HCT116 (cell line): ENCODE data around the gene LGMN. TPM values are rescaled to one million over a fixed set of nuclear protein-coding genes. Genes with fewer than 3 reads are reported as not detected.

Experiments
- ATAC-seq: fragments of 200-7000 bp; cut with Tn5 transposase; 2 replicates; pipeline ENCODE4 v1.9.1; 2020; ENCODE audit warnings: mild to moderate bottlenecking, moderate library complexity
- BruUV-seq: library from RNA; stranded (reverse); fragments of 400-500 nt; replicated peaks from 2 replicates; lab custom pipeline; 2021; lab: Mats Ljungman, UMichigan
- CTCF ChIA-PET: fragments of 300-600 bp; sonication (Branson Sonifier 250); formaldehyde crosslinking; loops from one replicate; lab custom pipeline; 2021; ENCODE audit warnings: antibody characterized with exemption; lab: Charles Lee
- POLR2A ChIA-PET: fragments of 300-600, 350-600 bp; sonication (Branson Sonifier 250); formaldehyde crosslinking; loops from one replicate; lab custom pipeline; 2021; ENCODE audit warnings: antibody characterized with exemption; lab: Charles Lee
- RAD21 ChIA-PET, 2 experiments: fragments of 300-600 bp; sonication (Branson Sonifier 250); formaldehyde crosslinking; loops; one replicate each; lab custom pipeline; 2023; ENCODE audit warnings: low total read pairs in 2 of 2; ENCODE audit not compliant: uncharacterized antibody in 2 of 2, unreplicated experiment in 2 of 2, low non-redundant PET in 1 of 2; lab: Charles Lee
- DNase-seq: peaks from one replicate; pipeline ENCODE4 v3.0.0-alpha.2; 2010; ENCODE audit warnings: low read depth, low spot score
- H2AFZ ChIP-seq: fragments of 200-600 bp; shearing (Covaris generic), sonication (generic); 2 replicates; pipeline ENCODE4 v1.6.1; 2017; ENCODE audit warnings: low read depth, mixed run types, mixed read lengths, antibody characterized with exemption, low read length; ENCODE audit not compliant: poor library complexity, severe bottlenecking
- H3K27ac ChIP-seq: 2 replicates; pipeline ENCODE4 v1.5.1; 2012; ENCODE audit warnings: low read depth, low read length
- H3K27me3 ChIP-seq: fragments of 200-600 bp; sonication (generic); 2 replicates; pipeline ENCODE4 v1.6.1; 2016; ENCODE audit warnings: mixed run types, low read length, mixed read lengths; ENCODE audit not compliant: insufficient read depth
- H3K36me3 ChIP-seq, 2 experiments: fragments of 200-500 bp in 1 of 2; fragments of 200-600 bp in 1 of 2; sonication (Bioruptor generic) in 1 of 2; sonication (generic) in 1 of 2; 2 replicates each; pipeline versions ENCODE4 v1.5.1 to v1.6.1; 2014 to 2016; ENCODE audit warnings: low read length in 2 of 2, inconsistent platforms in 1 of 2, mixed read lengths in 1 of 2, mixed run types in 1 of 2; ENCODE audit not compliant: insufficient read depth in 2 of 2, control insufficient read depth in 1 of 2
- H3K4me1 ChIP-seq, 2 experiments: fragments of 200-600 bp in 1 of 2; sonication (generic) in 1 of 2; 2 replicates each; pipeline versions ENCODE4 v1.5.1 to v1.6.1; 2012 to 2017; ENCODE audit warnings: low read length in 2 of 2, inconsistent platforms in 1 of 2, mild to moderate bottlenecking in 1 of 2, mixed read lengths in 1 of 2, mixed run types in 1 of 2, moderate library complexity in 1 of 2; ENCODE audit not compliant: insufficient read depth in 2 of 2, control insufficient read depth in 1 of 2
- H3K4me2 ChIP-seq: fragments of 200-600 bp; sonication (generic); 2 replicates; pipeline ENCODE4 v1.6.1; 2017; ENCODE audit warnings: mixed run types, low read length, mixed read lengths
- H3K4me3 ChIP-seq, 2 experiments: fragments of 200-600 bp in 1 of 2; sonication (generic) in 1 of 2; replicated peaks in 1 of 2; 2 replicates each; pipeline ENCODE4 v1.5.1; 2011 to 2016; ENCODE audit warnings: low read length in 2 of 2, control low read depth in 1 of 2, low read depth in 1 of 2, mild to moderate bottlenecking in 1 of 2, mixed read lengths in 1 of 2, mixed run types in 1 of 2
- H3K79me2 ChIP-seq: fragments of 200-600 bp; sonication (generic); 2 replicates; pipeline ENCODE4 v1.6.1; 2017; ENCODE audit warnings: mild to moderate bottlenecking, mixed run types, low read length, moderate library complexity, mixed read lengths; ENCODE audit not compliant: insufficient read depth
- H3K9ac ChIP-seq: fragments of 200-600 bp; sonication (generic); 2 replicates; pipeline ENCODE4 v1.6.1; 2016; ENCODE audit warnings: low read length, mixed read lengths
- H3K9me2 ChIP-seq: fragments of 200-600 bp; sonication (generic), shearing (Covaris generic); 2 replicates; pipeline ENCODE4 v1.6.1; 2017; ENCODE audit warnings: mixed run types, mild to moderate bottlenecking, moderate library complexity; ENCODE audit not compliant: insufficient read depth
- H3K9me3 ChIP-seq, 2 experiments: fragments of 200-500 bp in 1 of 2; fragments of 200-600 bp in 1 of 2; sonication (Bioruptor generic) in 1 of 2; sonication (generic) in 1 of 2; 2 replicates each; pipeline ENCODE4 v1.6.1; 2014 to 2017; ENCODE audit warnings: low read length in 2 of 2, mixed read lengths in 2 of 2, inconsistent platforms in 1 of 2, low read depth in 1 of 2, mild to moderate bottlenecking in 1 of 2, mixed run types in 1 of 2, moderate library complexity in 1 of 2; ENCODE audit not compliant: control insufficient read depth in 1 of 2, insufficient read depth in 1 of 2
- H4K20me1 ChIP-seq: fragments of 200-600 bp; sonication (generic), shearing (Covaris generic); 2 replicates; pipeline ENCODE4 v1.6.1; 2017; ENCODE audit warnings: mixed run types, mild to moderate bottlenecking, moderate library complexity; ENCODE audit not compliant: insufficient read depth
- CTCF ChIP-seq, 3 experiments: fragments of 200-600 bp in 1 of 3; sonication (generic) in 1 of 3; IDR thresholded peaks in 2 of 3; conservative IDR thresholded peaks in 1 of 3; 2 replicates each; pipeline ENCODE4 v1.5.1; 2012 to 2017; ENCODE audit warnings: low read depth in 2 of 3, low read length in 2 of 3, antibody characterized with exemption in 1 of 3, borderline replicate concordance in 1 of 3, control low read depth in 1 of 3, mild to moderate bottlenecking in 1 of 3, mixed read lengths in 1 of 3, mixed run types in 1 of 3, moderate library complexity in 1 of 3; ENCODE audit not compliant: insufficient read depth in 1 of 3
- EGR1 ChIP-seq: IDR thresholded peaks from 2 replicates; pipeline ENCODE4 v1.6.1; 2012; ENCODE audit warnings: low read depth
- ELF1 ChIP-seq: IDR thresholded peaks from 2 replicates; pipeline ENCODE4 v1.6.1; 2012; ENCODE audit warnings: low read depth, borderline replicate concordance
- MAX ChIP-seq: IDR thresholded peaks from 2 replicates; pipeline ENCODE4 v1.6.1; 2012
- SP1 ChIP-seq: IDR thresholded peaks from 2 replicates; pipeline ENCODE4 v1.6.1; 2012; ENCODE audit warnings: low read depth
- TCF7L2 ChIP-seq: IDR thresholded peaks from 2 replicates; pipeline ENCODE4 v1.7.0; 2011; ENCODE audit warnings: borderline replicate concordance, inconsistent platforms; ENCODE audit not compliant: insufficient read depth, insufficient read length; ENCODE audit errors: extremely low read depth
- ZFX ChIP-seq: fragments of 450-650 bp; IDR thresholded peaks from 2 replicates; pipeline ENCODE4 v1.6.1; 2017
- intact Hi-C: fragments of 100-400 bp; cut with micrococcal nuclease; formaldehyde crosslinking; loops from 2 replicates; pipeline ENCODE4 v1.10.0; 2022
- total RNA-seq: library from RNA; stranded (reverse); gene quantifications from one replicate; pipeline ENCODE4 v1.2.1, GENCODE V29; 2021; ENCODE audit not compliant: unreplicated experiment

LGMN gene
- total RNA-seq, 1 experiment from 2014 or later: 44.9 TPM

DNA sequence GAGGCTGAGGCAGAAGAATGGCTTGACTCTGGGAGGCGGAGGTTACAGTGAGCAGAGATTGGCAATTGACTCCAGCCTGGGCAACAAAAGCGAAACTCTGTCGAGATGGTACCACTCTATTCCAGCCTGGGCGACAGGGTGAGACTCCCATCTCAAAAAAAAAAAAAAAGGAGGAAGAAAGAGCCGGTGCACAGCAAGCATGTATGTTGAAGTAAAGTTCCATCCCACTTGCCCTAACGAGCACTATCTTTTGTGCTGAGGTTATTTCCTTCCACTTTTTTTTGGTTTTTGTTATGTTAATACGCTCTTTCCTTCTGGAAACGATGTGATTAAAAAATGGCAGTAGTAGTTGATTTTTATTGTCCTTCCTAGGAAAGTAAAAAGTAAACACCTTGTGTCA, 26.1 kb upstream of the LGMN start (continued):
- TF ChIP-seq CTCF (IDR thresholded peaks at IDR 0.05 in 2 of 3, conservative IDR thresholded peaks at IDR 0.05 in 1 of 3; ENCODE audit: borderline replicate concordance in 1 of 3, insufficient read depth in 1 of 3, low read depth in 2 of 3, low read length in 2 of 3) (no peak), EGR1 (no peak), TCF7L2 (no peak), SP1 (no peak), ELF1 (no peak)

DNA sequence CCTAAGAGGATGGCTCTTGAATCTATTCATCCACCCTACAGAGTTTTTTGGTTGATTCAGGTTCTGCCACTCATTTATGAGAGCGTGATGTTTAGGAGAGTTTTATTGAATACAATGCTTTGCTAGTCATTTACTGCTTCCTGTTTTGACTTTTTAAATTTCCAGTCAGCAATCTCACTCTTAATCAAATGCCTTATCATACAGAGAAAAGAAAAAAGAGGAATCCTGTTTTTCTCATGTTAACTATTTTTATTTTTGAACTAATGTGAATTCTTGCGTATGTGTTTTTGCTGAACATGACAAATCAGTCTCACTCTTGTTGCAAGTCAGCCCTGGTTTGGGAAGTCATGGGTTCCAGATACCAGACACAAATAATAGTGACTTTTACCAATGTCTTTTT, 22.1 kb upstream of the LGMN start:
- H3K9me3 ChIP-seq: no peaks in the 10 kb centered on the region
- no peak overlapping the region for H3K27ac ChIP-seq
- POLR2A ChIA-PET: no interaction called here
- H3K4me1 ChIP-seq: no peaks in the 10 kb centered on the region
- H3K4me2 ChIP-seq: no peak overlapping the region
- TF ChIP-seq ZFX (no peak), TCF7L2 (no peak), SP1 (no peak), MAX (no peak)
- no peak for ATAC-seq
- H3K9me2 ChIP-seq: no peaks in the 10 kb centered on the region
- H3K36me3 ChIP-seq: no peaks in the 10 kb centered on the region
- H4K20me1 ChIP-seq: no peaks in the 10 kb centered on the region
- H3K4me3 ChIP-seq: no peak overlapping the region
- no peak overlapping the region for H3K9ac ChIP-seq
- no peak for DNase-seq
- CTCF ChIA-PET: no interaction called here
- RAD21 ChIA-PET: no interaction called here
- intact Hi-C loops: no loop called here
- no peaks in the 10 kb centered on the region for H3K27me3 ChIP-seq
- BruUV-seq: no TSS peak
- no peaks in the 10 kb centered on the region for H3K79me2 ChIP-seq
- H2AFZ ChIP-seq: no peak overlapping the region
